A549 (cell line): ENCODE data around the gene BMAL1. TPM values are rescaled to one million over a fixed set of nuclear protein-coding genes. Genes with fewer than 3 reads are reported as not detected.

Source experiments
- ATAC-seq, 2 experiments: fragments of 200-7000 bp in 1 of 2; fragments of >200 bp in 1 of 2; cut with Nextera tagmentation in 1 of 2; cut with Tn5 transposase in 1 of 2; 3 replicates each; pipeline versions ENCODE4 v1.8.0 to v1.9.1; 2018 to 2020; ENCODE audit warnings: mild to moderate bottlenecking in 1 of 2, moderate library complexity in 1 of 2
- CTCF ChIA-PET: fragments of 300-600 bp; sonication (Branson Sonifier 250); formaldehyde crosslinking; extraction: SDS; loops from one replicate; lab custom pipeline; 2021; ENCODE audit warnings: antibody characterized with exemption, inconsistent platforms; lab: Yijun Ruan, JAX
- POLR2A ChIA-PET: fragments of 350-600 bp; formaldehyde crosslinking; extraction: SDS; loops from one replicate; lab custom pipeline; 2021; ENCODE audit warnings: antibody characterized with exemption, inconsistent platforms; lab: Yijun Ruan, JAX
- DNase-seq, 2 experiments: peaks; one replicate each; pipeline versions ENCODE4 v3.0.0 to v3.0.0-alpha.2; 2011 to 2016; ENCODE audit warnings: low read depth in 1 of 2, low spot score in 1 of 2
- FAIRE-seq: peaks from 2 replicates; lab custom pipeline; 2011; peaks lifted over from hg19 to GRCh38; lab: Jason Lieb, UNC
- H3K27ac ChIP-seq, 2 experiments: fragments of >200 bp; sonication (Bioruptor Twin); formaldehyde crosslinking; 3 replicates each; pipeline ENCODE4 v1.5.1; 2016 to 2017
- H3K4me1 ChIP-seq: fragments of >200 bp; sonication (Bioruptor Twin); formaldehyde crosslinking; 3 replicates; pipeline ENCODE4 v1.6.1; 2016
- H3K4me2 ChIP-seq: fragments of >200 bp; sonication (Bioruptor Twin); formaldehyde crosslinking; 3 replicates; pipeline ENCODE4 v1.6.1; 2016
- H3K4me3 ChIP-seq: fragments of >200 bp; sonication (Bioruptor Twin); formaldehyde crosslinking; 3 replicates; pipeline ENCODE4 v1.5.1; 2016
- H3K9me3 ChIP-seq: fragments of >200 bp; sonication (Bioruptor Twin); formaldehyde crosslinking; 3 replicates; pipeline ENCODE4 v1.6.1; 2016
- BCL3 ChIP-seq: fragments of >200 bp; sonication (Bioruptor Twin); formaldehyde crosslinking; IDR thresholded peaks from 3 replicates; pipeline ENCODE4 v1.6.1; 2016
- CHD2 ChIP-seq: fragments of 150-350 bp; IDR thresholded peaks from 2 replicates; pipeline ENCODE4 v1.6.1; 2014; ENCODE audit warnings: low read length; ENCODE audit not compliant: partially characterized antibody
- CTCF ChIP-seq: fragments of >200 bp; sonication (Bioruptor Twin); formaldehyde crosslinking; IDR thresholded peaks from 3 replicates; pipeline ENCODE4 v1.5.1; 2016
- EHF ChIP-seq: fragments of 250-450 bp; sonication (Bioruptor Pico); IDR thresholded peaks from 2 replicates; pipeline ENCODE4 v1.5.0; 2020; ENCODE audit warnings: mild to moderate bottlenecking
- ESRRA ChIP-seq: fragments of 150-350 bp; IDR thresholded peaks from 2 replicates; pipeline ENCODE4 v1.6.1; 2014; ENCODE audit warnings: mild to moderate bottlenecking, low read length, borderline replicate concordance
- FOSB ChIP-seq: fragments of 250-450 bp; sonication (Bioruptor Pico); IDR thresholded peaks from 2 replicates; pipeline ENCODE4 v1.5.0; 2020; ENCODE audit warnings: mild to moderate bottlenecking, moderate library complexity
- FOXS1 ChIP-seq: fragments of 250-450 bp; sonication (Bioruptor Pico); IDR thresholded peaks from 2 replicates; pipeline ENCODE4 v1.5.0; 2020; ENCODE audit warnings: mild to moderate bottlenecking, moderate library complexity
- GATA3 ChIP-seq: IDR thresholded peaks from 2 replicates; pipeline ENCODE4 v1.6.1; 2012; ENCODE audit warnings: borderline replicate concordance
- HDAC2 ChIP-seq: fragments of 200-600 bp; sonication (generic); IDR thresholded peaks from 2 replicates; pipeline ENCODE4 v1.6.1; 2016
- HES2 ChIP-seq: fragments of >200 bp; sonication (Bioruptor Twin); formaldehyde crosslinking; IDR thresholded peaks from 2 replicates; pipeline ENCODE4 v1.6.1; 2016
- HEYL ChIP-seq: fragments of 250-450 bp; sonication (Bioruptor Pico); IDR thresholded peaks from 2 replicates; pipeline ENCODE4 v1.8.0; 2021; ENCODE audit warnings: mild to moderate bottlenecking, moderate library complexity
- HMGXB4 ChIP-seq: fragments of 250-450 bp; sonication (Bioruptor Pico); IDR thresholded peaks from 2 replicates; pipeline ENCODE4 v1.5.0; 2021; ENCODE audit warnings: mild to moderate bottlenecking, moderate library complexity, borderline replicate concordance
- HOXA7 ChIP-seq: fragments of 250-450 bp; sonication (Bioruptor Pico); IDR thresholded peaks from 2 replicates; pipeline ENCODE4 v1.5.0; 2020; ENCODE audit warnings: mild to moderate bottlenecking, moderate library complexity
- KDM1A ChIP-seq: fragments of 200-600 bp; sonication (generic); IDR thresholded peaks from 2 replicates; pipeline ENCODE4 v1.6.1; 2016; ENCODE audit warnings: low read depth, mild to moderate bottlenecking
- KDM5A ChIP-seq: fragments of 200-600 bp; sonication (generic); IDR thresholded peaks from 2 replicates; pipeline ENCODE4 v1.6.1; 2016; ENCODE audit warnings: antibody characterized with exemption, mild to moderate bottlenecking
- MAFK ChIP-seq: fragments of 450-650 bp; IDR thresholded peaks from 2 replicates; pipeline ENCODE4 v1.6.1; 2014; ENCODE audit not compliant: partially characterized antibody
- MAX ChIP-seq: IDR thresholded peaks from 2 replicates; pipeline ENCODE4 v1.6.1; 2012
- MAZ ChIP-seq: fragments of 150-350 bp; IDR thresholded peaks from 2 replicates; pipeline ENCODE4 v1.6.1; 2014; ENCODE audit warnings: antibody characterized with exemption, low read depth, low read length, borderline replicate concordance
- NPAS2 ChIP-seq: fragments of 250-450 bp; sonication (Bioruptor Pico); IDR thresholded peaks from 2 replicates; pipeline ENCODE4 v1.8.0; 2022; ENCODE audit warnings: mild to moderate bottlenecking, moderate library complexity, borderline replicate concordance
- RAD21 ChIP-seq, 2 experiments: fragments of >200 bp in 1 of 2; sonication (Bioruptor Twin) in 1 of 2; formaldehyde crosslinking in 1 of 2; IDR thresholded peaks in 1 of 2; conservative IDR thresholded peaks in 1 of 2; 2 replicates in 1 of 2; 3 replicates in 1 of 2; pipeline ENCODE4 v1.6.1; 2012 to 2018; ENCODE audit warnings: inconsistent platforms in 1 of 2
- REST ChIP-seq: fragments of 200-600 bp; sonication (generic); IDR thresholded peaks from 2 replicates; pipeline ENCODE4 v1.6.1; 2016; ENCODE audit warnings: antibody characterized with exemption, mild to moderate bottlenecking, moderate library complexity
- SREBF2 ChIP-seq: fragments of 450-650 bp; IDR thresholded peaks from 2 replicates; pipeline ENCODE4 v1.6.1; 2014; ENCODE audit warnings: mild to moderate bottlenecking, moderate library complexity
- ZC3H11A ChIP-seq: fragments of 450-650 bp; IDR thresholded peaks from 2 replicates; pipeline ENCODE4 v1.6.1; 2014; ENCODE audit warnings: antibody characterized with exemption, mild to moderate bottlenecking
- WGBS: methylation state at CpG from one replicate; pipeline ENCODE4 v1.1.6; 2017; ENCODE audit errors: missing lambda C conversion rate; 5-methylcytosine and 5-hydroxymethylcytosine counted together
- polyA plus RNA-seq, 4 experiments: library from polyadenylated mRNA; depleted of rRNA in 3 of 4; stranded (reverse); fragments of >200 nt; fragmentation: RNase III in 1 of 4; extraction: RNeasy Plus Mini Kit Qiagen cat#74134 plus additional on column Dnase treatment in 1 of 4; gene quantifications; 2 replicates in 3 of 4; 3 replicates in 1 of 4; pipeline ENCODE4 v1.2.3, GENCODE V29; 2011 to 2017

The BMAL1 gene
- polyA plus RNA-seq, 2 of the 4 experiments (the other 2 are of a cell fraction) = 28.6 to 29.2 TPM

- TF ChIP-seq REST = no peak
- no peak for TF ChIP-seq SREBF2
- TF ChIP-seq HES2 = no peak
- TF ChIP-seq MAFK = no peak
- TF ChIP-seq EHF (CRISPR knock-in tag) = no peak
- TF ChIP-seq CHD2 = no peak
Measured at GRCh38 chr11:13352711-13353110, 75.1 kb downstream of the BMAL1 start (continued).

- TF ChIP-seq RAD21 (conservative IDR thresholded peaks at IDR 0.05 in 1 of 2, IDR thresholded peaks at IDR 0.05 in 1 of 2) (peak in 1 of 2 experiments; percentile 37; a peak in 1 of 5 replicates), CTCF (peak; percentile 21; the same call in 2 of the 3 replicates), GATA3 (no peak), KDM1A (no peak)
- TF ChIP-seq, all 56 proteins: peak for 2
- H3K4me2 ChIP-seq = no peak overlapping the region
- no peak overlapping the region for H3K4me3 ChIP-seq
- H3K27ac ChIP-seq = no peak overlapping the region
- H3K4me1 ChIP-seq = no peaks in the 10 kb centered on the region
- POLR2A ChIA-PET = no interaction called here
- 67% methylated on average over 6 of the region's 6 CpGs for WGBS
- DNase-seq (peak in 1 of 2 experiments; percentile 31), FAIRE-seq (no peak), ATAC-seq (peak in 1 of 2 experiments; percentile 70; a peak in 4 of 6 replicates)
- no peaks in the 10 kb centered on the region for H3K9me3 ChIP-seq
- CTCF ChIA-PET = interaction anchor here (0.8 to 6.3 kb wide), 11 partner anchors 9 to 391 kb away, joined by 3 to 56 read pairs (median 3); no protein-coding TSS in a partner anchor
Measured at GRCh38 chr11:13354335-13354734, 76.7 kb downstream of the BMAL1 start.

GRCh38 chr11:13355191-13355590, 77.6 kb downstream of the BMAL1 start:
- 72% methylated on average over 4 of the region's 4 CpGs for WGBS
- Histone ChIP-seq H3K4me1 (no peaks in the 10 kb centered on the region), H3K4me2 (no peak overlapping the region), H3K4me3 (no peak overlapping the region), H3K9me3 (no peaks in the 10 kb centered on the region)
- no peak for ATAC-seq
- DNase-seq = no peak
- CTCF ChIA-PET = interaction anchor here (0.9 to 5.4 kb wide), 5 partner anchors 11 to 144 kb away, joined by 3 to 31 read pairs (median 5); no protein-coding TSS in a partner anchor
- POLR2A ChIA-PET = no interaction called here
- TF ChIP-seq NPAS2 (CRISPR knock-in tag) (no peak), FOSB (CRISPR knock-in tag) (no peak), KDM5A (no peak), HEYL (no peak), MAX (no peak), ESRRA (no peak), HMGXB4 (CRISPR knock-in tag) (no peak), MAZ (no peak), HOXA7 (CRISPR knock-in tag) (no peak), CHD2 (no peak), ZC3H11A (no peak), EHF (CRISPR knock-in tag) (no peak), RAD21 (conservative IDR thresholded peaks at IDR 0.05 in 1 of 2, IDR thresholded peaks at IDR 0.05 in 1 of 2) (no peak), HDAC2 (no peak), BCL3 (no peak), FOXS1 (CRISPR knock-in tag) (no peak)
- TF ChIP-seq, all 56 proteins: peak for 0
- FAIRE-seq = no peak
- no peak overlapping the region for H3K27ac ChIP-seq
